A673 (cell line): ENCODE data around the gene TSPO.

Source experiments
- CTCF ChIP-seq: fragments of 300-800, 200-600 bp; sonication (generic); conservative IDR thresholded peaks from 2 replicates; pipeline ENCODE4 v1.5.1; 2017; ENCODE audit warnings: low read depth, mild to moderate bottlenecking, antibody characterized with exemption, low read length, moderate library complexity, mixed read lengths
- EZH2 ChIP-seq: fragments of 200-600 bp; sonication (generic); IDR thresholded peaks from 2 replicates; pipeline ENCODE4 v1.6.1; 2017; ENCODE audit warnings: borderline replicate concordance, low read depth, mild to moderate bottlenecking, mixed read lengths, antibody characterized with exemption, low read length; ENCODE audit not compliant: poor library complexity, severe bottlenecking

- TF ChIP-seq CTCF = no peak
- no peak for TF ChIP-seq EZH2
Observed at GRCh38 chr22:43202326-43202725, 51.0 kb downstream of the TSPO start.
